Measurements from ENCODE around the gene MSMB. TPM values are rescaled to one million over a fixed set of nuclear protein-coding genes. Genes with fewer than 3 reads are reported as not detected.
"Not testable (repeated sequence)": the region's sequence is repeated elsewhere in the genome, so short reads cannot be mapped to it uniquely, and the experiment has no call there.

Gene MSMB
- total RNA-seq, 1 donor from 2014 or later = not detected

GRCh38 chr10:46069771-46070463 is 23.8 kb upstream of the MSMB start:
- no peak for DNase-seq

- DNase-seq = no peak
These were observed 22.8 kb upstream of the MSMB start for GRCh38 chr10:46068905-46069304.

- DNase-seq = no peak
These were observed 22.0 kb upstream of the MSMB start for GRCh38 chr10:46068117-46068516.

- no peak for DNase-seq
These were observed 18.3 kb upstream of the MSMB start for GRCh38 chr10:46064269-46064817.

- no peak for DNase-seq
These were observed 16.8 kb upstream of the MSMB start for GRCh38 chr10:46062723-46063428.

- no peak for DNase-seq
These were observed 14.6 kb upstream of the MSMB start for GRCh38 chr10:46060706-46061105.

- DNase-seq = not testable (repeated sequence)
These were observed 11.9 kb upstream of the MSMB start for GRCh38 chr10:46057927-46058326.

GRCh38 chr10:46057038-46057437 is 11.0 kb upstream of the MSMB start:
- DNase-seq = no peak

GRCh38 chr10:46055771-46056170 is 9.7 kb upstream of the MSMB start:
- no peak for DNase-seq

- DNase-seq = no peak
These were observed 7.7 kb upstream of the MSMB start for GRCh38 chr10:46053534-46054434.

GRCh38 chr10:46052791-46053375 is 6.8 kb upstream of the MSMB start:
- no peak for DNase-seq

GRCh38 chr10:46052057-46052790 is 6.2 kb upstream of the MSMB start:
- no peak for DNase-seq

- DNase-seq = no peak
These were observed 5.0 kb upstream of the MSMB start for GRCh38 chr10:46050941-46051623.

- DNase-seq = not testable (repeated sequence)
These were observed 3.4 kb upstream of the MSMB start for GRCh38 chr10:46049497-46049831.

GRCh38 chr10:46048152-46048551 is 2.1 kb upstream of the MSMB start:
- no peak for DNase-seq

GRCh38 chr10:46042527-46042926 is 3.5 kb downstream of the MSMB start:
- DNase-seq = no peak

GRCh38 chr10:46040004-46040403 is 6.1 kb downstream of the MSMB start:
- DNase-seq = no peak

- no peak for DNase-seq
These were observed 8.8 kb downstream of the MSMB start for GRCh38 chr10:46037107-46037825.

GRCh38 chr10:46035923-46036849 is 9.9 kb downstream of the MSMB start:
- DNase-seq = no peak
